Measurements from ENCODE around the gene SH3PXD2A. TPM values are rescaled to one million over a fixed set of nuclear protein-coding genes. Genes with fewer than 3 reads are reported as not detected.

SH3PXD2A gene
- total RNA-seq, 4 donors from 2014 or later: 6.2 to 16.8 (median 11.4) TPM

DNA sequence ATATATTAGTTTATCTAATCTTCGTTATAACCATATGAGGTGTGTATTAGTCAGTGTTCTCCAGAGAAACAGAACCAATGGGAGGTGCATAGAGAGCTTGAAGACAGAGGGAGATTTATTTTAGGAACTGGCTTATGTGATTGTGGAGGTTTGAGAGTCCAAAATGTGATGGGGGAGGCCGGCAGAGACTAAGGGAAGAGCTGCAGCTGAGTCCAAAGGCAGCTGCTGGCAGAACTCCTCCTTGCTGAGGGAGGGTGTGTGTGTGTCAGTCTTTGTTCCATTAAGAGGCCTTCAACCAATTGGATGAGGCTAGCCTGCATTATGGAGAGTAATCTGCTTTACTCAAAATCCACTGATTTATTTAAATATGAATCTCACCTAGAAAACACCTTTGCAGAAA, 165.1 kb downstream of the SH3PXD2A start:
- in situ Hi-C loops (cut with MboI; ENCODE audit: low sequenced_read_pairs in 4 of 4): loop anchor here in 3 of 4 donors (25.0 kb wide), 1 partner anchor 278 kb away; no protein-coding TSS in a partner anchor
- H3K27ac ChIP-seq: no peak overlapping the region

DNA sequence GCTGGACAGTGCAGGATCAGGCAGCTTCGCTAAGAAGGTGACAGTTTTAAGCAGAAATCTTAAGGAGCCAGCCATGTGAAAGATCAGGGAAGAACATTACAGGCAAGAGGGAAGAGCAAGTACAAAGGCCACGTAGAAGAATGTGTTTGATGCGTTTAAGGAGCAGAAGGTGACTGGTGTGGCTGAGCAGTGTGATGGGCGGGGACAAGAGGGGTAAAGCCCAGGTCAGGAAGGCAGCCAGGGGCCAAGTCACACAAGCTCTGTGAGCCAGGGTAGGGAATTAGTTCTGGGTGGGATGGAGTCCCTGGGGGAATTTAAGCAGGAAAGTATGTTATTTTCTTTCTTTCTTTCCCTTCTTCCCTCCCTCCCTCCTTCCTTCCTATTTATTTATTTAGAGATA, 166.9 kb downstream of the SH3PXD2A start:
- intact Hi-C loops (cut with DNase I; ENCODE audit: low total_unique reads) (no loop called here), in situ Hi-C loops (cut with MboI; ENCODE audit: low sequenced_read_pairs in 4 of 4) (loop anchor here (5.0 to 25.0 kb wide), 2 partner anchors 86 to 276 kb away; no protein-coding TSS in a partner anchor)
- ATAC-seq (no peak), DNase-seq (no peak)
- Histone ChIP-seq H3K27ac (no peak overlapping the region), H3K27me3 (no peaks in the 10 kb centered on the region), H3K36me3 (no peaks in the 10 kb centered on the region), H3K4me3 (no peak overlapping the region), H3K4me1 (peaks cover 7 to 10% of the 10 kb centered on the region in 2 donors), H3K9me3 (no peaks in the 10 kb centered on the region)
- TF ChIP-seq POLR2A (IDR thresholded peaks at IDR 0.05): no peak
- TF ChIP-seq CTCF (IDR thresholded peaks at IDR 0.05 in 4 of 5, conservative IDR thresholded peaks at IDR 0.05 in 1 of 5): no peak

More for the DNA sequence above, 165.1 kb downstream of the SH3PXD2A start:
- DNase-seq (no peak), ATAC-seq (no peak)
- no peaks in the 10 kb centered on the region for H3K36me3 ChIP-seq
- no peak overlapping the region for H3K4me3 ChIP-seq
- no peaks in the 10 kb centered on the region for H3K9me3 ChIP-seq
- peaks cover 9 to 12% of the 10 kb centered on the region in 2 donors for H3K4me1 ChIP-seq
- no peaks in the 10 kb centered on the region for H3K27me3 ChIP-seq
- intact Hi-C loops (cut with DNase I; ENCODE audit: low total_unique reads): no loop called here
- TF ChIP-seq POLR2A (IDR thresholded peaks at IDR 0.05) (no peak), CTCF (IDR thresholded peaks at IDR 0.05 in 4 of 5, conservative IDR thresholded peaks at IDR 0.05 in 1 of 5) (no peak)

- intact Hi-C loops (cut with DNase I; ENCODE audit: low total_unique reads): no loop called here
- in situ Hi-C loops (cut with MboI; ENCODE audit: low sequenced_read_pairs in 4 of 4): loop anchor here (5.0 to 25.0 kb wide), 2 partner anchors 85 to 275 kb away; no protein-coding TSS in a partner anchor
- H3K27ac ChIP-seq: no peak overlapping the region
Measured at GRCh38 chr10:103687718-103688117, 167.7 kb downstream of the SH3PXD2A start.

DNA sequence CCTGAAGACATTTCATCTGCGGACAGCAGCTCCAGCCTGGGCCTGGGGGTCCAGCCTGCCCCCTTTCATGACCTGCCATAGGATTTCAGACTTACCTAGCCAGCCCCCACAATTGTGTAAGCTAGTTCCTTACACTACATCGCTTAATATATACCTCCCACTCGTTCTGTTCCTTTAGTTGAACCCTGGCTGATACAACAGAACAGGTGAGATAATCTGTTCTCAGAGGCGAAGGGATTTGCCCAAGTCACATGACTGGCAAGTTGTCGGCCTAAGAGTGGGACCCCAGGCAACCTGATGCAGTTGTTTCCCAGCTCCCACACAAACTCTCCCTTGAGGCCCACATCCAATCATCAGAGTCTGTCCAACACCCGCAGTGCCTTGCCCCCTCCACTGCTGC, 168.2 kb downstream of the SH3PXD2A start:
- Histone ChIP-seq H3K27me3 (no peaks in the 10 kb centered on the region), H3K9me3 (no peaks in the 10 kb centered on the region), H3K36me3 (no peaks in the 10 kb centered on the region), H3K4me1 (peaks cover 5 to 10% of the 10 kb centered on the region in 2 donors), H3K27ac (no peak overlapping the region), H3K4me3 (no peak overlapping the region)
- no peak for TF ChIP-seq POLR2A (IDR thresholded peaks at IDR 0.05)
- TF ChIP-seq CTCF (IDR thresholded peaks at IDR 0.05 in 4 of 5, conservative IDR thresholded peaks at IDR 0.05 in 1 of 5): no peak
- no peak for ATAC-seq
- intact Hi-C loops (cut with DNase I; ENCODE audit: low total_unique reads) (no loop called here), in situ Hi-C loops (cut with MboI; ENCODE audit: low sequenced_read_pairs in 4 of 4) (loop anchor here (5.0 to 25.0 kb wide), 2 partner anchors 85 to 275 kb away; no protein-coding TSS in a partner anchor)
- DNase-seq: no peak

More at GRCh38 chr10:103687718-103688117, 167.7 kb downstream of the SH3PXD2A start:
- H3K27me3 ChIP-seq: no peaks in the 10 kb centered on the region
- no peak for TF ChIP-seq CTCF (IDR thresholded peaks at IDR 0.05 in 4 of 5, conservative IDR thresholded peaks at IDR 0.05 in 1 of 5)
- no peak for TF ChIP-seq POLR2A (IDR thresholded peaks at IDR 0.05)
- ATAC-seq (no peak), DNase-seq (no peak)
- no peaks in the 10 kb centered on the region for H3K9me3 ChIP-seq
- H3K36me3 ChIP-seq: no peaks in the 10 kb centered on the region
- no peak overlapping the region for H3K4me3 ChIP-seq
- H3K4me1 ChIP-seq: peaks cover 5 to 10% of the 10 kb centered on the region in 2 donors

All from gastrocnemius medialis (tissue), 4 donors.